Stimulated activated CD8-positive, alpha-beta memory T cell treated with anti-CD3 and anti-CD28 coated beads, Interleukin-4, amount 100 ng/mL, for 4 hours (primary cell): Measurements from ENCODE around the gene ASB16.

Experiments
- DNase-seq, 2 donors: peaks; one replicate each; pipeline ENCODE4 v3.0.0-alpha.2; 2020; ENCODE audit warnings: low read depth in 2 of 2, low spot score in 1 of 2

ASB16 gene

DNA sequence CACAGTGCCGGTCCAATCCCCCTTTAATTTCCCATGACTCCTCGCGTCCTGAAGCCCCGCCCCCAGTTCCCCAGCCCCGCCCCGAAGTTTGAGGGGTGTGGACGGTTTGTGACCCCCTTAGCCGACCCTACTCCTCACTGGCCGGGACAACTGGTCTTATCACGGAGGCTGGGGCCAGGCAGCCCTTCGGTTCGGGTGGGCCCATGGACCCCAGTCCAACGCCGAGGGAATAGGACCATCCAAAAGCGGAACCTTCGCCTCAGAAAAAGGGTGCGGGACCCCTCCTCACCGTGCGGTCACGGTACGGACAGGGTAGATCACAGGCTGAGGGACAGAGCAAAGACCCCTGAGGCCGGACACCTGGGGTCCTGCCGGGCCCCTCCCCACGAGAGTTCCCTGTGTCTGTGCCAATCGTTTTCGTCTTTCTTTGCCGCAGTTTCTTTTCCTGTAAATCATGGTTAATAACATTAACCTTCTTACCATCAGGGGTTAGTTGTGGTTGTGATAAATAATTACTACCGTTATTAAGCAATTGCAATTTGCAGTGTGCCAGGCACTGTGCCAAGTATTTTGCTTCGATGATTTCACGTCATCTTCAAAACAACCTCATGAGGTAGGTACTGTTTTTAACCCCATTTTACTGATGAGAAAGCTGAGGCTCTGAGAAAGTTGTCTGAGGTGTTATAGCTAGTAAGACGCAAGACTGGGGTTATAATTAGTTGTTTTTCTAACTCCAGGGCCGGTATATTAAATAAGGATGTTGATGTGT is 16.8 kb downstream of the ASB16 start:
- no peak for DNase-seq

DNA sequence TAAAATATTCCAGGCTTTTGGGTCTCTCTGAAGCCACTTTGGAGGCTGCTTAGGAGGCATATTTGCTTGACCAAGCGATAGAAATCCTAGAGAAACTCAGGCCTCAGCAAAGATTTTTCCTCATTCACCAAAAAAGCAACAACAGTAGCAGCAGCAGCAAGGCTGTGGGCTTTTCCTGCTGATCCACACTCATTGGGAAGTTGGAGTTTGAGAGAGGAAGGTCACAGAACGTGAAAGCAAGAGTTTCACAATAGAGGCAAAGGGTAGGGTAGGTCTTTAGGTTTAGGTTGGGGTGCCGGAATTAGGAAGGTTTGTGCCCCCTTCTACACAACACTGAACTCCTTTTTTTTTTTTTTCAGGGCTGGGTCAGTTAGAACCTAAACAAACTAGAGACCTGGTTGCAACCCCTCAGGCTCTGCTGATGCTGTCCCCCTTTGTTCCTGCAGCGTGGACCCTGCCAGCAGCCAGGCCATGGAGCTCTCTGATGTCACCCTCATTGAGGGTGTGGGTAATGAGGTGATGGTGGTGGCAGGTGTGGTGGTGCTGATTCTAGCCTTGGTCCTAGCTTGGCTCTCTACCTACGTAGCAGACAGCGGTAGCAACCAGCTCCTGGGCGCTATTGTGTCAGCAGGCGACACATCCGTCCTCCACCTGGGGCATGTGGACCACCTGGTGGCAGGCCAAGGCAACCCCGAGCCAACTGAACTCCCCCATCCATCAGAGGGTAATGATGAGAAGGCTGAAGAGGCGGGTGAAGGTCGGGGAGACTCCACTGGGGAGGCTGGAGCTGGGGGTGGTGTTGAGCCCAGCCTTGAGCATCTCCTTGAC is 18.3 kb downstream of the ASB16 start:
- no peak for DNase-seq

DNA sequence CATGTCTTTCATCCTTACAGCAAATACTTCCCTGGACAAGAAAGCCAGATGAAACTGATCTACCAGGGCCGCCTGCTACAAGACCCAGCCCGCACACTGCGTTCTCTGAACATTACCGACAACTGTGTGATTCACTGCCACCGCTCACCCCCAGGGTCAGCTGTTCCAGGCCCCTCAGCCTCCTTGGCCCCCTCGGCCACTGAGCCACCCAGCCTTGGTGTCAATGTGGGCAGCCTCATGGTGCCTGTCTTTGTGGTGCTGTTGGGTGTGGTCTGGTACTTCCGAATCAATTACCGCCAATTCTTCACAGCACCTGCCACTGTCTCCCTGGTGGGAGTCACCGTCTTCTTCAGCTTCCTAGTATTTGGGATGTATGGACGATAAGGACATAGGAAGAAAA is 20.0 kb downstream of the ASB16 start:
- no peak for DNase-seq

DNA sequence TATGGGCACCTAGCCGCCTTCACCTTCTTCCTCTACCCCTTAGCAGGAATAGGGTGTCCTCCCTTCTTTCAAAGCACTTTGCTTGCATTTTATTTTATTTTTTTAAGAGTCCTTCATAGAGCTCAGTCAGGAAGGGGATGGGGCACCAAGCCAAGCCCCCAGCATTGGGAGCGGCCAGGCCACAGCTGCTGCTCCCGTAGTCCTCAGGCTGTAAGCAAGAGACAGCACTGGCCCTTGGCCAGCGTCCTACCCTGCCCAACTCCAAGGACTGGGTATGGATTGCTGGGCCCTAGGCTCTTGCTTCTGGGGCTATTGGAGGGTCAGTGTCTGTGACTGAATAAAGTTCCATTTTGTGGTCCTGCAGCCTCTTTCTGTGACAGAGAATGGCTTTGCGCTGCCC is 20.9 kb downstream of the ASB16 start:
- no peak for DNase-seq

DNA sequence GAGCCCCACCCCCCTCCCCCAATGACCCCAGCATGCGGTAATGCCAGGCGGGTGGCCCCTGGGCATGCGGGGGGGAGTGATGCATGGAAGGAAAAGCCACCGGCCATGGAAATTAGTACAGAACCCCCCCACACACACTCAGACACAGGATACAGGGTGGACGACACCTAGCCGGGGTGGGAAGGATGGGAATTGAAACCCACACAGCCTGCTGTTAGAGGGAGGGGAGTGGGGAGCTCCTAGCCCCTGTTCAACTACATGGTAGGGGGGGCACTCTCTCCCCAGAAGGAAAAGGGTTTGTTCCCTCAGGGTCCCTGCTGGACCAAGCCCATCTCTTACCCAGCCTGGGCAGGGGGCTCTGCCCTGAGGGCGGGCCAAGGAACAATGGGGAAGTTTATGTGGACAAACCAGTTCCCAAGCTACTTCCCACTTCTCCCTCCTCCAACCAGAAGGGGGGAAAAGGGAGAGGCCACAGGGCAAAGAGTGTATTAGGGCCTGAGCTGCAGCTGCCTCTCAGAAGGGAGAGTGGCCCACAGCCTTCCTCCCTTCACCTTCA is 21.5 kb downstream of the ASB16 start:
- DNase-seq, result no peak

DNA sequence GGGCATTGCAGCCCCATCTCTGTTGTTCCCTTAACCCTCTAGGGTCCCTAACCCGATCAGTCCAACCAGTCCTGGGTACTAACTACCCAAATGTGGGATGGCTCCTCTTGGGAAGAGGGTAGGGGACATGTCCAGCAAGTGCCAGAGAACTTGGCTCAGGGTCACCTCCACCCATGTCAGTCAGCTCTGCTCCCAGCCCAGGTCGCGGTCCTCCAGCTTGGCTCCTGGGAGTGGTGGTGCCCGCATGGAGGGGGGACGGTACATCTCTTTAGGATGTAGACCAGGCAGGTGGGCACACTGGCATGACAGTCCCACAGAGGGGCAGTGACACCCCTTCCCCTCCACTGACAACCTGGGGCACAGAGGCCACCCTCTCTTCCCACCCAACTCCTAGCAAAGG is 22.2 kb downstream of the ASB16 start:
- DNase-seq, result no peak

DNA sequence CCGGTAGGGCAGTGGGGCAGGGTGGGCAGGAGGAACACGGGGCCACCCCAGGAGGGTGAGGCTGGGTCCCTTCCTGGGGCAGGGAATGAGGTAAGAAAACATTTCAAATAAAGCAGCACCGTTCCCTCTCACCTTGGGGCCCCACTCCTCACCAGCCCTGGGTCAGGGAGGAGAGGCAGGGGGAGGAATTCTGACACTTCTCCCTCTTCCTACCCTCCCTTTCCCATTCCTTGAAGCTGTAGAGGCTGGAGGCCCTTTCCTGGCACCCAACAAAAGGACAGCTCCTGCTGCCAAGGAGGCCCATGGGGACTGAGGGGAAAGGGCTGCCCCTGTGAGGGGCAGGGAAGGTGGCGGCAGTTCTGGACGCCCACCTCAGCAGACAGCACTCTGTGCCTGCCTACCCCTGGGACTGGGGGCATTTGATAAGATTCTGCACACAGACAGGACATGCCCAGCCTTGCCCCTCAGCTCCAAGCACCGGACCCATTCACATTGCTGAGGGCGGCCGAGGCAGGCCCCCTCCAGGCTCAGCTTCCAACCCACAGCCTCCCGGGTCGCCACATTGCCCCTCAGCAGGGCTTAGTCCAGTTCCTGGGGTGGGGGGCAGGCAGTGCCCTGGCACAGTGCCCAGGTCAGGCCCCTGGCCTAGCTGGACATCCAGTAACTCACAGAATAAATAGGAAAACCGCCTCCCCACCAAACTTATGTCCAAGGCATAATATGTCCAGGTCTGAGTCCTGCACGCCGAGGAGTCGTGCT is 23.0 kb downstream of the ASB16 start:
- no peak for DNase-seq

DNA sequence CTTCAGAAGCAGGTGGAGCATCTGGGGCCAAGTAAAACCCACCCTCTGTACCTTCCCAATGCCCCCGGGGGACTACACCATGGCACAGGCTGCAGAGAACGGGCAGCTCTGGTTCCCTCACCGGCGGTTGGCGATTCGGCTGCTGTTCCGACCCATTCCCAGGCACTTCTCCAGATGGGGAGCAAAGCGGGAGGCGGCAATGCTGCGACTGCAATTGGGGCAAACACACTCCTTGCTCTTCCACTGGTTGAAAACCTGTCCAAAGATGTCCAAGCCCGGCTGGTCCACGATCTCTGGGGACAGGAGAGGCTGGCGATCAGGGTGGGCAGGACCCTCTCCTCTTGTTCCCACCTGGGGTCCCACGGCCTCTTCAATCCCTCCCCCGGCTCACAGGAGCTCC is 26.6 kb downstream of the ASB16 start:
- DNase-seq, result no peak

DNA sequence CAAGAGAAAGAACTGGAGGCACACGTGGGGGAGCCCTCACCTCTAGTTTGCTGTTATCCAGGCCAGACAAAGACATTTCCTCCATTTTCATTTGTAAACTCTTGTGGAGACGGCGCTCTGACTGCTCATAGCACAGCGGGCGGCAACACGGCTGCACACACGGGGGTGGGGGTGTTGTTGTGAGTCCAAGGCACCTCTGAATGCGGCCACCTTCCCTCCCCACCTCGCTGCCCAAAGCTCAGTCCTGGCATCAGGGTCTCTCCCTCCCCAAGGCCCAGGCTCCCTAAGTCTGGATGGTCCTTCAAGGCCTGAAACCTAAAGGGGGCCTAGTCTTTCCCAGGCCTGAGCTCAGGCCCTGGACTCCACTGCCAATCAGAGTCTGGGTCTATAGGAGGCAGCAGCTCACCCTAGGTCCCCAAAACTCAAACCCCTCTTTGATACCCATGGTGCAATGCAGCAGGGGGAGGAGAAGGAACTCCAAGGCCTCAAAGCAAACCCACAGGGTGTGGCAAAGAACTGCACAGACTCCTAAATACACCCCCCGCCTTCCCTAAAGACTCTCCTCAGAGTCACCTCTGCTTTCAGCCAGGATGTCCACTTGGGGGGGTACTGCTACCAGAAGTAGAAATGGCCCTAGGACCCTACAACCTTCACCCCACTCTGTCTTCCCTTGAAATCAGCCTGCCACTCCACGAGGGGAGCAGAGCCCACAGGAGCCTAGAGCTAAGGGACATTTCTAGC is 27.6 kb downstream of the ASB16 start:
- DNase-seq, result no peak

DNA sequence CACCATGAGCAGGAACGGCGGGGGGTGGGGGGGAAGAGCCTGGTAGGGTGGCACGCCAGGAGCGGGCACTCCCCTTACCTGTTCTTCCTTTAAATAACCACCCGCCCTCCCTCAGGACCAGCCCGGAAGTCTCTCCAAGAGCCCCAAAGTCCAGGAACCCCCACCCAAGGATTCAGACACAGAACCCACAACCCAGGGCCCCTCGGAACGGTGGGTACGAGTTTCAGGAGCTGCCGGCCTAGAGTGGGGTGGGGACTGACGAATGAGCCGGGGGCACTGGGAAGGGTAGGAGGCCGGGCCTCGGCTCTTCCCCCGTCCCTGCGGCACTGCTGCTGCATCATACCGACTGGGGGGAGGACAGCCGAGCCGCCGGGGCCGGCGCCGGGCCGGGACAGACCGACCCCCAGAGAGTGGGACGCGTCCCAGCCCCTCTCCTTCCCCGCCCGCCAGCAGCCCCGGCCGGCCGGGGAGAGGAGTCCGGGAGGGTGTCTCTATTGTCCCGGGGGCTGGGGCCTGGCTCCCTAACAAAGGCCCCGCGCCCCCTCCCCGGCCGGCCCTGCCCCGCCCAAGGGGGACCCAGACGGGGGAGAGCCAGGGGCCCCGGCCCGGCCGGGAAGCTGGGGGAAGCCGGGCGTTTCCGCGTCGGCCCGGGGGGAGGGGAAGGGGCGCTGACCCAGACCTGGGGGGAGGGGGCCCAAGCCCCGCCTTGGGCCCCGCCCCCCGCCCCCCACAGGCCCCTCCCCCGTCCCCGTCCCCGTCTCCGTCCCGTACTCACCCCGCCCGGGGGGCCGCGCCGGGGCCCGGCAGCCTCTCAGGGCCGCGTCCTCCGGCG is 28.4 kb downstream of the ASB16 start:
- no peak for DNase-seq

DNA sequence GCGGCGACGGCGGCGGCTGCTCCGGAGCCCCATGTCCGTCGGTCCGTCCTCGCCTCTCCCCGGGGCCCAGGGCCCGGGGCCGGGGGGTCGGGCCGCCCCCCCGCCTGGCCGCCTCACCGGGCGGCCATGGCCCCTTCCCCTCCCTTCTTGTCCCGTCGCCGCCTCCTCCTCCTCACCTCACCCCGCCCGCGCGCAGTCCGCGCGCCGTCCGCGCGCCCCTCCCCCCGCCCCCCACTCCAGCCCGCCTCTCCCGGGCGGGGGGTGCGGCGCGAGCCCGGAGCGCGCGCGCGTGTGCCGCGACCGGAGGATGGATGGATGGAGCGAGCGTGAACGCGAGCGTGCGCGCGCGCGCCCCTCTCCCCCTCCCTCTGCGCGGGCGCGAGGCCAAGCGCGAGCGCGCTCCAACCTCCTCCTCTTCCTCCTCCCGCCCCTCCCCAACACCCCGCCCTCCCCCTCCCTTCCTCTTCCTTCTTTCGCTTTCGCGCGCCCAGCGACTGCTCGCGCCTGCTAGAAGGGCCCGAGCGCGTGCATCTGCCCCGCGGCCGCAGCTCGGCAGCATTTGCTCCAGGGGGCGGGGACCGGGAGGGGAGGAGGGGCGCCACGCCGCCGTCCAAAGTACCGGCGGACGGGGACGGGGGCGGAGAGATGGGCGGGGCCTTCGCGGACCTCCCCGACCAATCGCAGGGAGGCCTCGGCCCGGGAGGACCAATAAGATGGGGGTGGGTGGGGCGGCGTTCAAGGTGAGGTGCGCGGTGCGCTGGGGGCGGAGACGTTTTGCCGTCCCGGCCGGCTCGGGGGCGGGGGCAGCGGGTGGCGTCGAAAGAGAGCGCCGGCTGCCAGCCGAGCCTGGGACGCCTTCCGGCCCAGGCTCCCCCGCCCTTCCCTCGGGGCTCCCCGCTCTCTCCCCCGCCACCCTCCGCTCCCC is 29.3 kb downstream of the ASB16 start, which contains the start of gene ATXN7L3:
Gene ATXN7L3, minus strand, starts transcription at position 332 of the 925 bp plus-strand sequence. CDS start 1,814 bp downstream, outside the sequence.
- peak; percentile 99 to 100 for DNase-seq

DNA sequence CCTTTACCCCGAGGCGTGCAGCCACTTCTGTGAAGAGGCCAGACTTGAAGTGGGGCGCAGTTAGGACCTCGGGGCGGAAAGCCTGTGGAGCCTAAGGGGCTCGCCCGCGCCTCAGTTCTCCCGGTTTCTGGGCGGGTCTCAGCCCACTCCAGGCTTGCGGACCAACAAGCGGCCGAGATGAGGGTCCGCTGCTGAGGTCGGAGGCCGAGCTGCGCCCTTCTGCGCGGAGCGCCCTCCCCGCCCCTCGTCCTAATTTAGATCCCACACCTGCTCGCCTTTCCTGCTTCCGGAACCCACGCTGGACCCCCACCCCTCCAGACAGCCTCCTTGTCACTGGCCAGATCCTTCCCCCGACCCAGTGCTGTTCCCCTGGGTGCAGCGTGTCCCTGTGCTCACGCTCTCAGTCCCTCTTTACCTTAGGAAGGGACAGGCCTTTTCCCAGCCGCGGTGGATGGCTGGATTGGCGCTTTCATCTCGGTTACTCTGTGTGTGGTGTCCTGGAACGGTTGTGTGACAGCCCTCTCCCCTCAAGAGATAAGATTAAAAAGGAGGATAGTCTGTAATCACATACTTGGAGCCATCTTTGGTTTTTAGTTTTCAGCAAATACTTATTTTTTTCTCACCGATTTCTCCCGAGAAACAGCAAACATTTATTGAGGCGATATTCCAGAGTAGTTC is 30.1 kb downstream of the ASB16 start:
- DNase-seq, result no peak

DNA sequence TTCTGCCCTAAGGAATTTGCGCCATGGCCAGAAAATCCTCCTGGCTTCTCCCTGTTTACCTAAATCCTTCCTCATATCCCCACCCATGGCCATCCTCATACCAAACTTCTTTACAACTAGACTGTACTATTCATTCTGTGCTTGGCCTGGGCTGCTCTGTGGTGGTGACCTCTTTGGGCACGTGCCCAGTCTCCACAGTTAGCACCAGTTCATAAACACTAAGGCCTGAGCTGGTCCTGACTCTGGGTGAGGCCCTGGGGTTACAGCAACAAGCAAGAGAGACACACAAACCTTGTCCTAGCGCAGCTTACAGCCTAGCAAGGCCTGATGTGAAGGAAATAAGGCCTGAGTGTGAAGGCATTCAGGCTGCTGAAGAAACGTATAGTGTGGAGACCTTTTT is 32.3 kb downstream of the ASB16 start:
- no peak for DNase-seq

DNA sequence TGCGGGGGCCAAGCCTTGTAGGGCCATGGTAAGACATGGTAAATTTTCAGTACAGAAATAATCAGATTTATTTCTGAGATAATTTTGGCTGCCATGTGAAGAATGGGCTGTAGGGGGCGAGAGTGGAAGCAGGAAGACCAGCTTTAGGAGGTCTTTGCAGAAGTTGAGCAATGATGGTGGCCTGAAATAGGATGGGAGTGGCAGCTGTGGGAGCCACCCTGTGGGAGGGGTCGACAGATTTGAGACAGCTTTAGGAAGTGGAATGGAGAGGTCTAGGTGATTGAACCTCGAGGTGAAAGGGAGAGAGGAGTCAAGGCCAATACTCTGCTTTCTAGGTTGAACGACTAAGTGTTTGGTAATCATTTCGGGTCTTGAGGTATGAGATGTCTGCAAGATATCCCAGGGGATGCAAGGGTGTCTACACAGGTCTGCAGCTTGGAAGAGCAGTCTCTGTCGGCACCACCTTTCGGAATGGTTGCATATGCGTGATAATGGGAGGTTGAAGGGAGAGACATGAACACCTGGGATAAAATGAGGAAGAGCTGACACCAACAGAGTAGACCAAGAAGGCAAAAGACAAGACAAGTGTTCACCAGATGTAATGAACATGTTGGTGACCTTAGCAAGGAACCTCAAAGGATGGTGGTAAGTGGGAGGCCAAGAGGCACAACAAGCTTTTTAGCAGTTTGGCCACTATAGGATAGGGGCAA is 33.4 kb downstream of the ASB16 start:
- DNase-seq, result no peak

DNA sequence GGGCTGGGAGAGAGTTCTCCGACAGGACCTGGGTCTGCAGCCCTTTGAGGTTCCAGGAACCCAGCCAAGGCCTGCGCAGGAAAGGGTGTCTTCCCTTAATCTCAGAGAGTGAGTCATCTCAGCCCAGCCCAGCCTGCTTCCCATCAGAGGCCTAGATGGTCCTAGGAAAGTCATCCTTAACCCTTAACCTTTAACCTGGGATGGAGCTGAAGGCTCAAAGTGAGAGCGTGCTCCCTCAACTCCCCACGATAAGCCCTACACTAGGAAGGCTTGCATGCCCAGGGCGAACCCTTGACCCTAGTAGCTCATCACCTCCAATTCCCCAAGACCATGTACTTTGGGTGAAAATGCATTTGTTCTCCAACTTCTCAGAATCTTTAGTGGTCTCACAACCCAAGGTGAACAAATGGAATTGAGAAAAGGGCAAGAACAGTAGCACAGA is 34.0 kb downstream of the ASB16 start:
- DNase-seq, result no peak

DNA sequence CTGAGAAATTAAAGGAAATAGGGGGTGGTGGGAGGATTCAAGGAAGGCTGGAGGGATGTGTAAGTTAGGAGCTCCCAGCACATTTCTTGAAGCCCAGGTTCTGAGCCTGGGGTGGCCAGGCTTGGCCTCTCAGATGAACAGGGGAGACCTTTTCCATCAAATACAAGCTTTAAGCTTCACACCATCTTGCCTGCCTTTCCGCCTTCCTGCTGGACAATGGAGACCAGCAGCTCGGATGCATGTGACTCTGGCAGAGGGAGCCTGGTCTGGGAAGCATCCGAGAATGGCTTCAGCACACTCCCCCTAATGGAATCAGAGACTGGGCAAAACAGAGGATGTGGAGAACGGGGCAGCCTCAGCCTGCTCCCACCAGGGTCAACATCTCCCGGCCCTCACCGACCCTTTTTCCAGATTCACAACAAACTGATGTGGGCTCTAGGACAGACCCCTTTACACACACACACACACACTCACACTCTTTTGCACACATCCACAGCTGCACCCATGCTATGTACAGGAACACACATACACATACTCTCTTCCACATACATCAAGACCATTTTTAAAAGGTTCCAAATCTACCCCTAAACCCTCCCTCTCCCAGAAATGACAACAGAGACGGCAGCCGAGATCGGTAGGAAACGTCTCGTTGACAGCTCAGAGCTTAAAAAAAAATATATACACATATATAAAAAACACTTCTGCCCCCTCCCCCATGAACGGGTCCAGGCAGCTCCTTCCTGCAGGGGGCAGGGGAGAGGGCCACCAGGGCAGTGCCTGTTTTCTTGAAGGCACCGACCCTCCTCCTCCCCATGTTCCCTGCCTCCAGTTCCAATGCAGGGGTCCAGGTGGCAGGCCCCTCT is 35.7 kb downstream of the ASB16 start:
- DNase-seq, result no peak

DNA sequence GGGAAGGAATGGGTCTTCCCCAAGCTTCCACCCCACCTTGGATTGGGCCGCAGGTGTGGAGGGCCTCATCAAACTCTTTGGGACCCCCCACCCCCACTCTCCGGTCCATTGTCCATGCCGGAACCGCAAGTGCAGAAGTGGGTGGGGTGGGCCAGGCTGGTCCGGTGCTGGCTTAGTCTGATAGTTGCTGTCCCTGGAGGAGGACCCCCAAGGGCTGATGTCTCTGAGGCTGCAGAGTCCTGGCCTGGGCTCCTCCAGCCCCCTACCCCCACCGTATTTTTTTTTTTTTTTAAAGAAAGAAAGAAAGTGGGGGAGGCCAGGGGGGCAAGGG is 36.3 kb downstream of the ASB16 start:
- no peak for DNase-seq
